B cell (primary cell): ENCODE data around the gene AGXT. TPM values are rescaled to one million over a fixed set of nuclear protein-coding genes. Genes with fewer than 3 reads are reported as not detected.

Source experiments
- ATAC-seq: fragments of 200-7000 bp; cut with Tn5 transposase; one replicate; pipeline ENCODE4 v1.10.0; 2021; ENCODE audit warnings: low read depth, mild to moderate bottlenecking, moderate number of reproducible peaks, moderate library complexity
- CTCF ChIA-PET: fragments of 350-600 bp; sonication (Branson Sonifier 250); formaldehyde crosslinking; loops from one replicate; lab custom pipeline; 2021; ENCODE audit warnings: antibody characterized with exemption, inconsistent platforms; lab: Charles Lee
- POLR2A ChIA-PET: fragments of 350-600 bp; sonication (Branson Sonifier 250); formaldehyde crosslinking; loops from one replicate; lab custom pipeline; 2021; ENCODE audit warnings: antibody characterized with exemption; lab: Charles Lee
- DNase-seq: peaks from one replicate; pipeline ENCODE4 v3.0.0; 2013
- H2AFZ ChIP-seq: 2 replicates; pipeline ENCODE4 v1.6.1; 2012; ENCODE audit warnings: mild to moderate bottlenecking, low read depth, low read length; ENCODE audit not compliant: insufficient read depth, poor library complexity, severe bottlenecking
- H3K27ac ChIP-seq, 2 donors: 1 replicate in 1 of 2; 2 replicates in 1 of 2; pipeline ENCODE4 v1.5.1; 2012 to 2013; ENCODE audit warnings: low read length in 2 of 2, mild to moderate bottlenecking in 2 of 2, moderate library complexity in 1 of 2
- H3K27me3 ChIP-seq, 4 experiments: fragments of 200-600 bp in 1 of 4; sonication (generic) in 1 of 4; replicated peaks in 1 of 4; 1 replicate in 2 of 4; 2 replicates in 2 of 4; pipeline versions ENCODE4 v1.6.1 to v1.7.0; 2013 to 2016; ENCODE audit warnings: low read length in 3 of 4, mild to moderate bottlenecking in 2 of 4, mixed read lengths in 1 of 4, moderate library complexity in 1 of 4; ENCODE audit not compliant: insufficient read depth in 4 of 4, control insufficient read depth in 3 of 4; ENCODE audit errors: control extremely low read depth in 1 of 4
- H3K36me3 ChIP-seq, 2 experiments: replicated peaks in 1 of 2; 1 replicate in 1 of 2; 2 replicates in 1 of 2; pipeline versions ENCODE4 v1.6.1 to v1.7.1; 2013; ENCODE audit warnings: low read length in 1 of 2; ENCODE audit not compliant: insufficient read depth in 2 of 2, control insufficient read depth in 1 of 2; ENCODE audit errors: control extremely low read depth in 1 of 2, extremely low read depth in 1 of 2
- H3K4me1 ChIP-seq, 2 donors: fragments of 200-600 bp in 1 of 2; sonication (generic) in 1 of 2; 1 replicate in 1 of 2; 2 replicates in 1 of 2; pipeline versions ENCODE4 v1.5.1 to v1.6.1; 2013 to 2017; ENCODE audit warnings: low read length in 2 of 2; ENCODE audit not compliant: control insufficient read depth in 2 of 2, insufficient read depth in 2 of 2
- H3K4me2 ChIP-seq: replicated peaks from 2 replicates; pipeline ENCODE3; 2012; ENCODE audit warnings: mild to moderate bottlenecking, low read depth, low read length; ENCODE audit not compliant: poor library complexity, severe bottlenecking
- H3K4me3 ChIP-seq, 5 experiments: fragments of 200-600 bp in 1 of 5; sonication (generic) in 1 of 5; 1 replicate in 3 of 5; 2 replicates in 2 of 5; pipeline versions ENCODE4 v1.5.1 to v1.7.0; 2011 to 2016; ENCODE audit warnings: low read length in 4 of 5, mild to moderate bottlenecking in 4 of 5, low read depth in 2 of 5, control low read depth in 1 of 5, moderate library complexity in 1 of 5; ENCODE audit not compliant: insufficient read depth in 1 of 5; ENCODE audit errors: control extremely low read depth in 1 of 5, extremely low read depth in 1 of 5
- H3K79me2 ChIP-seq: fragments of 200-600 bp; sonication (generic); one replicate; pipeline ENCODE4 v1.6.0; 2016; ENCODE audit warnings: low read length; ENCODE audit not compliant: control insufficient read depth, insufficient read depth
- H3K9ac ChIP-seq: fragments of 200-600 bp; sonication (generic); 2 replicates; pipeline ENCODE4 v1.6.1; 2017; ENCODE audit warnings: mild to moderate bottlenecking, low read length, moderate library complexity
- H3K9me3 ChIP-seq, 3 donors: one replicate each; pipeline versions ENCODE4 v1.6.1 to v1.7.1; 2013; ENCODE audit warnings: low read length in 2 of 3; ENCODE audit not compliant: control insufficient read depth in 2 of 3, insufficient read depth in 1 of 3; ENCODE audit errors: control extremely low read depth in 1 of 3
- H4K20me1 ChIP-seq: 2 replicates; pipeline ENCODE4 v1.6.0; 2012; ENCODE audit warnings: mild to moderate bottlenecking, low read length; ENCODE audit not compliant: insufficient read depth, control insufficient read depth, poor library complexity, severe bottlenecking
- H3K27ac Mint-ChIP-seq: one replicate; pipeline ENCODE4 v1.8.0; 2021; ENCODE audit warnings: mixed read lengths
- H3K27me3 Mint-ChIP-seq: one replicate; pipeline ENCODE4 v1.8.0; 2021; ENCODE audit warnings: mixed read lengths
- H3K4me1 Mint-ChIP-seq: one replicate; pipeline ENCODE4 v1.8.0; 2021; ENCODE audit warnings: mixed read lengths
- H3K4me3 Mint-ChIP-seq: one replicate; pipeline ENCODE4 v1.8.0; 2021; ENCODE audit warnings: mixed read lengths
- H3K9me3 Mint-ChIP-seq: one replicate; pipeline ENCODE4 v1.8.0; 2022; ENCODE audit warnings: mixed read lengths; ENCODE audit not compliant: insufficient read depth
- CTCF ChIP-seq: fragments of 200-600 bp; IDR thresholded peaks from one replicate; pipeline ENCODE4 v1.8.0; 2022; ENCODE audit warnings: antibody characterized with exemption, mild to moderate bottlenecking
- EZH2 ChIP-seq: IDR thresholded peaks from 2 replicates; pipeline ENCODE4 v1.6.1; 2012; ENCODE audit warnings: borderline replicate concordance, low read depth, mild to moderate bottlenecking, moderate library complexity, low read length; ENCODE audit not compliant: insufficient read depth, poor library complexity, severe bottlenecking
- WGBS: methylation state at CpG from one replicate; pipeline ENCODE4 v1.1.5; 2013; ENCODE audit warnings: missing lambda C conversion rate; ENCODE audit not compliant: insufficient coverage; 5-methylcytosine and 5-hydroxymethylcytosine counted together
- intact Hi-C: fragments of 100-400 bp; cut with micrococcal nuclease; formaldehyde crosslinking; loops from one replicate; pipeline ENCODE4 v1.10.0; 2022
- polyA plus RNA-seq: library from polyadenylated mRNA; depleted of rRNA; stranded (reverse); fragments of >200 nt; gene quantifications from 2 replicates; pipeline ENCODE4 v1.2.3, GENCODE V29; 2012
- total RNA-seq, 2 donors: library from RNA; stranded (reverse); fragments of 120-200 nt in 1 of 2; gene quantifications; 1 replicate in 1 of 2; 2 replicates in 1 of 2; pipeline versions ENCODE4 v1.2.3 to v1.2.4, GENCODE V29; 2013 to 2022

AGXT gene
- total and polyA plus RNA-seq, 2 donors (not counting 1 experiment from before 2014, with no cell fraction given), result not detected

DNA sequence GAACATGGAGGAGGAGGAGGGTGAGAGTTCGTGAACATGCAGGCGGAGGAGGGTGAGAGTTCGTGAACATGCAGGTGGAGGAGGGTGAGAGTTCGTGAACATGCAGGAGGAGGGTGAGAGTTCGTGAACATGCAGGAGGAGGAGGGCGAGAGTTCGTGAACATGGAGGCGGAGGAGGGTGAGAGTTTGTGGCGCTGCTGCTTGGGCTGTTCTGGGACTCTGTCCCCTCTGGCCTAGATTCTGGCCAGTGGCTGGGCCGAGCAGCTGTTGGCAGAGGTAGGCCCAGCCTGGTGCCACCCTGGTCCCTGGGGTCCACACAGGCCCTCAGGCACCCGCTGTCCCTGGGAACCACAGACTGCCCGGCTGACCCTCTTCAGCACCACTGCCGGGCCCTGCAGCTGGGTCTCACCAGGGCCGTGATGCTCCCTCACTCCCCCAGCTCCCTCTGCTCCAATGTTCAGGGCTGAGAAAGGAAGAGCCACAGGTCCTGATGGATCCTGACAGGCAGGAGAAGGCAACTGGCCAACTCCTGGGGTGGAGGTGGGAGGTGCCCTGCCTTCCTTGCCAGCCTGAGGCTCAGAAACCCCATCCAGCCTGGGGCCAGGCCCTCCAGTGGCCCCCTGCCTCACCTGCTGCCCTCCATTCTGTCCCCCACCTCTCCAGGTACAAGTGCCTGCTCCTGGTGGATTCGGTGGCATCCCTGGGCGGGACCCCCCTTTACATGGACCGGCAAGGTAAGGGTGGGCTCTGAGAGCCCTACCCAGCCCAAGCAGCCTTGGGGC lies 3.9 kb downstream of the AGXT start:
- Mint-ChIP-seq H3K9me3 (no peaks in the 10 kb centered on the region), H3K4me1 (no peaks in the 10 kb centered on the region), H3K27ac (no peak overlapping the region), H3K27me3 (no peaks in the 10 kb centered on the region), H3K4me3 (no peak overlapping the region)
- ChIA-PET POLR2A (no interaction called here), CTCF (no interaction called here)
- Histone ChIP-seq H3K27me3 (no peaks in the 10 kb centered on the region), H3K9me3 (no peaks in the 10 kb centered on the region), H3K4me3 (no peak overlapping the region), H3K9ac (no peak overlapping the region), H3K27ac (no peak overlapping the region), H4K20me1 (no peaks in the 10 kb centered on the region), H2AFZ (no peak overlapping the region), H3K4me1 (no peaks in the 10 kb centered on the region), H3K79me2 (no peaks in the 10 kb centered on the region), H3K36me3 (no peaks in the 10 kb centered on the region), H3K4me2 (no peak overlapping the region)
- intact Hi-C loops, result no loop called here
- 88% methylated on average over 16 of the region's 17 CpGs for WGBS
- DNase-seq, result no peak
- TF ChIP-seq EZH2 (no peak), CTCF (no peak)
- ATAC-seq, result no peak

DNA sequence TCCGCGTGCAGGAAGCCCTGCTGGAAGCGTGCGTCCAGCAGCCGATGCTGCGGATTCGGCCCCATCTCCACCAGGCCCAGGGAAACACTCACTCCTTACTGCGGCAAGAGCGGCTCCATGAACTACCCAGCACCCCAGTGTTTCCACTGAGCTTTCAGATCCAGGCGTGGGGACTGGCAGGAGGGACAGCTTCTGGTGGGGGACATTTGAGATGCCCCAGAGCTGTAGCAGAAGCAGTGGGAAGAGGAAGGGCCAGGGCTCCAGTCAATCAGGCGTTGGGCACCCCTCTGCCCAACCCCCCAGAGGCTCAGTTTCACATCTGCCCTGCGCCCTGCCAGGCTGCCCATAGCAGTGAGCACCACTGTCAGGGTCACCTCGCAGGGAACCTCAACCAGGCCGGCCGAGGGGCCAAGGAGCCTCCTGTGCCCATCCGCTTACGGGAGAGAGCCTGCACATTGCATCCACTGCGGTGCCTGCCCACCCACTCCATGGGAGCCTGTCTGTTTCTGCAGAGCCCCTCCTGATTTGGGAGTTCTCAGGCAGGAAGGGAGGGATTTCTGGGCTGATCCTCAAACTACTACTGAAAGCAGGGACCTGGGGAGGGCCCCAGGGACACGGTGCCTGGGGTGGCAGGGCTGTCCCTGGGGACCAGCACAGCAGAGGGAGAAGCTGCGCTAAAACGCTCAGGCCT lies 4.6 kb downstream of the AGXT start:
- ATAC-seq, result no peak
- H3K9ac ChIP-seq, result no peak overlapping the region

More for the DNA sequence above, 4.6 kb downstream of the AGXT start:
- ChIA-PET POLR2A (no interaction called here), CTCF (no interaction called here)
- TF ChIP-seq EZH2 (no peak), CTCF (no peak)
- Mint-ChIP-seq H3K4me1 (no peaks in the 10 kb centered on the region), H3K27me3 (no peaks in the 10 kb centered on the region), H3K4me3 (no peak overlapping the region), H3K9me3 (no peaks in the 10 kb centered on the region), H3K27ac (no peak overlapping the region)
- Histone ChIP-seq H3K27me3 (no peaks in the 10 kb centered on the region), H3K36me3 (no peaks in the 10 kb centered on the region), H3K4me2 (no peak overlapping the region), H4K20me1 (no peaks in the 10 kb centered on the region), H3K27ac (no peak overlapping the region), H3K4me1 (no peaks in the 10 kb centered on the region), H2AFZ (no peak overlapping the region), H3K79me2 (no peaks in the 10 kb centered on the region), H3K4me3 (no peak overlapping the region), H3K9me3 (no peaks in the 10 kb centered on the region)
- intact Hi-C loops, result no loop called here
- DNase-seq, result no peak
- WGBS, result 86% methylated on average over 21 of the region's 21 CpGs
